K562 (cell line): ENCODE results near the gene RAB2B. TPM values are rescaled to one million over a fixed set of nuclear protein-coding genes. Genes with fewer than 3 reads are reported as not detected.

Experiments used
- CBX3 ChIP-seq, 2 experiments: IDR thresholded peaks; 1 replicate in 1 of 2; 2 replicates in 1 of 2; pipeline ENCODE4 v1.6.1; 2012; ENCODE audit warnings: inconsistent platforms in 2 of 2, low read length in 2 of 2, borderline replicate concordance in 1 of 2, control low read depth in 1 of 2
- HNRNPL ChIP-seq: fragments of 200-400 bp; formaldehyde crosslinking; IDR thresholded peaks from 2 replicates; pipeline ENCODE4 v1.6.1; 2017; ENCODE audit warnings: low read depth, mild to moderate bottlenecking, low read length
- LCOR ChIP-seq: sonication (generic); formaldehyde crosslinking; IDR thresholded peaks from 2 replicates; pipeline ENCODE4 v1.8.0; 2022; ENCODE audit warnings: mild to moderate bottlenecking, missing genetic modification reagents
- MAFK ChIP-seq: IDR thresholded peaks from 2 replicates; pipeline ENCODE4 v1.6.1; 2011; ENCODE audit warnings: low read length, improper control_type of control experiment
- NUFIP1 ChIP-seq: fragments of 450-650 bp; IDR thresholded peaks from 2 replicates; pipeline ENCODE4 v1.6.1; 2018; ENCODE audit not compliant: partially characterized antibody
- ZNF695 ChIP-seq: fragments of 450-650 bp; formaldehyde crosslinking; IDR thresholded peaks from 2 replicates; pipeline ENCODE4 v1.4.0; 2020; ENCODE audit warnings: mild to moderate bottlenecking, moderate library complexity
- polyA plus RNA-seq, 8 experiments: library from polyadenylated mRNA; depleted of rRNA in 4 of 8; stranded (reverse) in 5 of 8; unstranded in 3 of 8; fragments of >200 nt; fragmentation: Nextera tagmentation in 2 of 8; fragmentation: Illumina TruSeq in 1 of 8; extraction: Ambion mirVana in 2 of 8; extraction: Trizol in 1 of 8; gene quantifications; 2 replicates each; pipeline versions ENCODE4 v1.2.1 to v1.2.3, GENCODE V29; 2011 to 2014; ENCODE audit warnings: inconsistent platforms in 1 of 8, missing spikeins in 1 of 8
- total RNA-seq, 7 experiments: library from RNA; depleted of rRNA in 6 of 7; stranded (reverse); fragments of >200 nt in 6 of 7; fragmentation: Illumina TruSeq in 2 of 7; extraction: Trizol in 2 of 7; gene quantifications; 2 replicates each; pipeline versions ENCODE4 v1.2.1 to v1.2.3, GENCODE V29; 2011 to 2021; ENCODE audit warnings: low replicate concordance in 1 of 7
- TF ChIP-seq, protein P1 (sequence below): sonication (generic); formaldehyde crosslinking; IDR thresholded peaks from 2 replicates; pipeline ENCODE4 v1.8.1; 2023; ENCODE audit warnings: missing genetic modification reagents, mild to moderate bottlenecking, borderline replicate concordance

Gene RAB2B
- total and polyA plus RNA-seq, 9 of the 15 experiments (the other 6 are each of a cell fraction or from before 2014, with no cell fraction given): 4.6 to 19.8 (median 9.8) TPM

DNA sequence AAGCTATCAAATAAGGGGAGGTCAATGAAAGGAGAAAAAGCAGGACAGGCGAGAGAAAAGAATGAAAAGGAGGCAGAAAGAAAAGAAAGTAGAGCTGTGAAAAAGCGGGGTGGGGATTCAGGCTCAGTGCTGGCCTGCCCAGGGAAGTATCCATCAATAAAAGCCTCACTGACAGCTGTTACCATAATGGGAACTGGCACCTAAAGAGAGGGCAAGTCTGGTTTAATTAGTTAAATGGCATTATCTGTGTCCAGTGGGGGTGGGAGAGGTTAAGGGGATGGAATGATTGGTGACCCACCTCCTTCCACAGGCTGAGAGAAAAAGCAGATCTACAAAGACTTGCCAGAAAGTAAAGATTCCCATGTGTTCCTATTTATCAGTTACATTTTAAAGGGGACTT, 42.0 kb upstream of the RAB2B start (continued):
- TF ChIP-seq, protein P1, sequence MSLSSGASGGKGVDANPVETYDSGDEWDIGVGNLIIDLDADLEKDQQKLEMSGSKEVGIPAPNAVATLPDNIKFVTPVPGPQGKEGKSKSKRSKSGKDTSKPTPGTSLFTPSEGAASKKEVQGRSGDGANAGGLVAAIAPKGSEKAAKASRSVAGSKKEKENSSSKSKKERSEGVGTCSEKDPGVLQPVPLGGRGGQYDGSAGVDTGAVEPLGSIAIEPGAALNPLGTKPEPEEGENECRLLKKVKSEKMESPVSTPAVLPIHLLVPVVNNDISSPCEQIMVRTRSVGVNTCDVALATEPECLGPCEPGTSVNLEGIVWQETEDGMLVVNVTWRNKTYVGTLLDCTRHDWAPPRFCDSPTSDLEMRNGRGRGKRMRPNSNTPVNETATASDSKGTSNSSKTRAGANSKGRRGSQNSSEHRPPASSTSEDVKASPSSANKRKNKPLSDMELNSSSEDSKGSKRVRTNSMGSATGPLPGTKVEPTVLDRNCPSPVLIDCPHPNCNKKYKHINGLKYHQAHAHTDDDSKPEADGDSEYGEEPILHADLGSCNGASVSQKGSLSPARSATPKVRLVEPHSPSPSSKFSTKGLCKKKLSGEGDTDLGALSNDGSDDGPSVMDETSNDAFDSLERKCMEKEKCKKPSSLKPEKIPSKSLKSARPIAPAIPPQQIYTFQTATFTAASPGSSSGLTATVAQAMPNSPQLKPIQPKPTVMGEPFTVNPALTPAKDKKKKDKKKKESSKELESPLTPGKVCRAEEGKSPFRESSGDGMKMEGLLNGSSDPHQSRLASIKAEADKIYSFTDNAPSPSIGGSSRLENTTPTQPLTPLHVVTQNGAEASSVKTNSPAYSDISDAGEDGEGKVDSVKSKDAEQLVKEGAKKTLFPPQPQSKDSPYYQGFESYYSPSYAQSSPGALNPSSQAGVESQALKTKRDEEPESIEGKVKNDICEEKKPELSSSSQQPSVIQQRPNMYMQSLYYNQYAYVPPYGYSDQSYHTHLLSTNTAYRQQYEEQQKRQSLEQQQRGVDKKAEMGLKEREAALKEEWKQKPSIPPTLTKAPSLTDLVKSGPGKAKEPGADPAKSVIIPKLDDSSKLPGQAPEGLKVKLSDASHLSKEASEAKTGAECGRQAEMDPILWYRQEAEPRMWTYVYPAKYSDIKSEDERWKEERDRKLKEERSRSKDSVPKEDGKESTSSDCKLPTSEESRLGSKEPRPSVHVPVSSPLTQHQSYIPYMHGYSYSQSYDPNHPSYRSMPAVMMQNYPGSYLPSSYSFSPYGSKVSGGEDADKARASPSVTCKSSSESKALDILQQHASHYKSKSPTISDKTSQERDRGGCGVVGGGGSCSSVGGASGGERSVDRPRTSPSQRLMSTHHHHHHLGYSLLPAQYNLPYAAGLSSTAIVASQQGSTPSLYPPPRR (CRISPR knock-in tag): no peak
- TF ChIP-seq HNRNPL (no peak), MAFK (no peak), LCOR (CRISPR knock-in tag) (no peak), NUFIP1 (no peak), ZNF695 (no peak), CBX3 (IDR thresholded peaks at IDR 0.05; ENCODE audit: borderline replicate concordance in 1 of 2, low read length in 2 of 2) (no peak)
